SK-N-DZ (cell line): ENCODE measurements around the gene RPGRIP1L.
"Not testable (repeated sequence)": the region's sequence is repeated elsewhere in the genome, so short reads cannot be mapped to it uniquely, and the experiment has no call there.

Source experiments
- DNase-seq: peaks from one replicate; pipeline ENCODE4 v3.0.0-alpha.2; 2015; ENCODE audit warnings: low spot score

Gene RPGRIP1L

GRCh38 chr16:53712065-53712464, 8.4 kb upstream of the RPGRIP1L start:
- DNase-seq: no peak

- no peak for DNase-seq
Observed at GRCh38 chr16:53711390-53711789, 7.7 kb upstream of the RPGRIP1L start.

GRCh38 chr16:53708490-53708889, 4.8 kb upstream of the RPGRIP1L start:
- DNase-seq: no peak

- no peak for DNase-seq
Observed at GRCh38 chr16:53707671-53708070, 4.0 kb upstream of the RPGRIP1L start.

- DNase-seq: no peak
Observed at GRCh38 chr16:53704445-53704813, 770 bp upstream of the RPGRIP1L start.

DNA sequence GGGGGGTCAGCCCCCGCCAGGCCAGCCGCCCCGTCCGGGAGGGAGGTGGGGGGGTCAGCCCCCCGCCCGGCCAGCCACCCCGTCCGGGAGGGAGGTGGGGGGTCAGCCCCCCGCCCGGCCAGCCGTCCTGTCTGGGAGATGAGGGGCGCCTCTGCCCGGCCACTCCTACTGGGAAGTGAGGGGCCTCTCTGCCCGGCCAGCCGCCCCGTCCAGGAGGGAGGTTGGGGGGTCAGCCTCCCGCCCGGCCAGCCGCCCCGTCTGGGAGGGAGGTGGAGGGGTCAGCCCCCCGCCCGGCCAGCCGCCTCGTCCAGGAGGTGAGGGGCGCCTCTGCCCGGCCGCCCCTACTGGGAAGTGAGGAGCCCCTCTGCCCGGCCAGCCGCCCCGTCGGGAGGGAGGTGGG, 5.4 kb downstream of the RPGRIP1L start:
- DNase-seq: not testable (repeated sequence)

DNA sequence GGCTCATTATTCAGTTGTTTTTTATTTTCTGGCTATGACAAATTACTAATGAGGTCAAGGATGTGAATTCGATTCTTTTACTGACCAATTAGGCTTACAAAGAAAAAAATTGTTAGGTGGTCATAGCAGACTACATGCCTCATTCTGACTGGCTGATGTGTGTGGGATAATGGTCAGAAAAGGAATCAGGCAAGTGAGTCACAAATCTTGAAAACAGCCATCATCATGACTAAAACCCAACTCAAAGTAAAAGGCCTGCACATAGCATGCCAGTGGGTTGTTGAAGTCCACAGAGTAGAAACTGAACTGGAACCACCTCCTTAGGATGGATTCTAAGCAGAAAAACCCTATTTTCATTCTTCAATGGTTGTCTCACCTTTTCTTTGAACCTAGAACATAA, 8.6 kb downstream of the RPGRIP1L start:
- no peak for DNase-seq

DNA sequence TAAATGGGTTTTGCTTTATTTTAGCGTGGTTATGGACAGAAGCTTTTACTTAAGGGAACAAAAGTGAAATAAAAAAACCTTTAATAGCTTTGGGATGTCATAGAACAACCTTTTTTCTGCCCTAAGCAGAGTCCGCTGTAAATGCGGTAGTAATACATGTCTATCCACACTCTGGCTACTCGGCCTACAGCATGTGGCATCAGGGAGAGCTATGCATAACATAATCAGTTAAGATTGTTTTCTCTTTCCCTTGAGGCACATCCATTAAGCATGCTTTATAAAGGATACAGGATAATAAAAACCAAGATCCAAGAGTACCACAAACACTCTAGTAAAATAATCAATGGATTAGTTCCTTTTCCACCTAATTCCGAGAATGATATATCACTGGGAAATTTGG, 10.3 kb downstream of the RPGRIP1L start:
- DNase-seq: no peak

GRCh38 chr16:53692146-53692545, 11.5 kb downstream of the RPGRIP1L start:
- DNase-seq: no peak

DNA sequence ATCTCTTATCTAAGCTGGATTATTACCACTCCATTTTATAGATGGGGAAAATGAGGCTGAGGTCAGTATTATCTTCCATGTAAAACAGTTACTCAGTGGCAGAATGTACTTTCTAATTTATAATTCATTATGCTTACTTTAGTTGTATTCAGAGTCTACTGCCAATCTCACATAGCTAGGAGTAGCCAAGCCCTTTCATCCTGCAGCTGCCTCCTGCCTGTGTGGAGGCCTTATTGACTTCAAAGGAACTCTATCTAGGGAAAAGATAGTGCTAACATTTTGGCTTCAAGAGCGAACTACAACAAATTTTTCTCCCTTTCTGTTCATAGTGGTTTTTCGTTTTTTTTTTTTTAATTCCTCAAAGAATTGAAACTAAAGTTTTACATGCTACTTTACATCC, 12.9 kb downstream of the RPGRIP1L start:
- no peak for DNase-seq

- DNase-seq: no peak
Observed at GRCh38 chr16:53689636-53690035, 14.0 kb downstream of the RPGRIP1L start.

DNA sequence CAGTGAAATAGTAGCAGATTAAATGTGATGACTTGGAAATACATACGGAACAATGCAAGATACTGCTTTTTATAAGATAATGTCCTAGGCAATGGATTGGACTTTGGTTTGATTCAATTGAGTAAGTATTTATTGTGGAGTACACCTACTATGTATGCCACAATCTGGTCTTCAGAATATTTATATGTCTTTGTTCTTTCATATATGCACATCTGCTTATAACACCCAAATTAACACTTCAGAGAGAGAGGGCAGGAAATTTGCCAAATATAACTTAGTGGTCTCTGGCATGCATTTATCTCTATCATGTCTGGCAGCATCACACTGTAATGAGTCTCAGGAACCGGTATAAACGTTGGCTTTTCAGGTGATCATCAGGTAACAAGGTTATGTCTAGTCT, 16.9 kb downstream of the RPGRIP1L start:
- DNase-seq: no peak

DNA sequence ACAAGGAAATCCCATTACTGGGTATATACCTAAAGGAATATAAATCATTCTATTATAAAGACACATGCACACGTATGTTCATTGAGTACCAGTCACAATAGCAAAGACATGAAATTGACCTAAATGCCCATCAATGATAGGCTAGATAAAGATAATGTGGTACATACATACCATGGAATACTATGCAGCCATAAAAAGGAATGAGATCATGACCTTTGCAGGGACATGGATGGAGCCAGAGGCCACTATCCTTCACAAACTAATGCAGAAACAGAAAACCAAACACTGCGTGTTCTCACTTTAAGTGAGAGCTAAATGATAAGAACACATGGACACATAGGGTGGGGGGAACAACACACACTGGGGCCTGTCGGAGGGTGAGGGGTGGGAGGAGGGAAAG, 18.3 kb downstream of the RPGRIP1L start:
- not testable (repeated sequence) for DNase-seq

DNA sequence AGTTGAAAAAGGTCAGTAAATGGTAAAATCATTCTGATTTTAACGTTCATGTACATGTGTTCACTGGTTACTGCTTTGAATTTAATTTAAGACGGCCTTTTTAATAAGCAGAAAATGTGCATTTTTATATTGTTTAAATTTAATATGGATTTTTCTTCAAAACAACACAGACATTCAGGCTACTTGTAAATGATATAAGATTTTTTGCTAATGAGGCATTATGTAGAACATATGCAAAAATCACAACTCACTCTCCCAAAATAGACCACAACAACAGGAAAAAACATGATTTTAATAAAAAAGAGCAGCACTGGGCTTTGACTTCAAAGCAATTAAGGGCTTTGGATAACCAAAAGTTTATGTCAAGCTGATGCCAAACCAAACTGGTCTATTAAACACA, 22.3 kb downstream of the RPGRIP1L start:
- DNase-seq: no peak

DNA sequence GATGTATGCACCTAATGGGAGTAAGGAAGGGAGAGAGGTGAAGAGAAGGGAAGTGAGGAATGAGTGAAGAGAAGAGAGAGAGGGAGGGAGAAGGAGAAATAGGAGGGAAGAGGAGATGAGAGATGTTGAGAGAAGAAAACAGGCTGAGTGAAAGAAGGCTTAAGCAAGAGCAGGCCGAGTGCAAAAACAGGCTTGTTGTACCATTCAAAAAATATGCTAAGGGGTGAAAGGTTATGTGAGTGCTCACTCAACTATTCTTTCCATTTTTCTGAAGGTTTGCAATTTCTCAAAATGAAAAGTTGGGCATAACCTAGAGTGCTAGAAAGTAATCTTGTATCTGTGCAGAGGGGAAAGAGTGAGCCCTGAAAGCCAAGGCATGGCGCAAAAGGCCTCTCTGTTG, 22.9 kb downstream of the RPGRIP1L start:
- no peak for DNase-seq

DNA sequence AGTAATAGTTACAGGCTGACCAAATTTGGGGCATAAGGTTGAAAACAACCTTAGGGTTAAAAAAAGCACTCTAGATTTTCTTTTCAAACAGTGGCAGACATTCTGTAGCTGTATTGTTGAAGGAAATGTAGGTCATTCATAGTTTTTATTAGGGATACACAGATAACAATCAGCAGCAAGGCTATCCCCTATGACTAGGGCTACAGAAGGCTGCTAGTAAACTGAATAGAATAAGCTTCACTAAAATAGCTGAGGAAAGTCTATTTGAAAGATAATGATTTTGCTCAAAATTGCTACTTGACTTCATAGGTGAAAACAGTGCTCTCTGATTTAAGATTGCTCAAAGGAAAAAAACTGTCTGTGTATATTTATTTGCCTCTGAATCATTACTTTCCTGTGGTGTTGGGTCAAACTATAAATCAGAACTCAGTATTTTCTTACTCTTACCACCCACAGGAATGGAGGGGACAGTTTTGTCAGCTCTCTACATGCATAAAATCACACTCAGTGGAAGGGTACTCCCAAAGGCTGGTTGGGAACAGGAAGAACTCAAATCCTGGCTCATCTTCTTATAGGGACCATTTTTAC, 24.8 kb downstream of the RPGRIP1L start:
- DNase-seq: no peak

GRCh38 chr16:53678155-53678554, 25.5 kb downstream of the RPGRIP1L start:
- no peak for DNase-seq

- no peak for DNase-seq
Observed at GRCh38 chr16:53673189-53673588, 30.5 kb downstream of the RPGRIP1L start.

DNA sequence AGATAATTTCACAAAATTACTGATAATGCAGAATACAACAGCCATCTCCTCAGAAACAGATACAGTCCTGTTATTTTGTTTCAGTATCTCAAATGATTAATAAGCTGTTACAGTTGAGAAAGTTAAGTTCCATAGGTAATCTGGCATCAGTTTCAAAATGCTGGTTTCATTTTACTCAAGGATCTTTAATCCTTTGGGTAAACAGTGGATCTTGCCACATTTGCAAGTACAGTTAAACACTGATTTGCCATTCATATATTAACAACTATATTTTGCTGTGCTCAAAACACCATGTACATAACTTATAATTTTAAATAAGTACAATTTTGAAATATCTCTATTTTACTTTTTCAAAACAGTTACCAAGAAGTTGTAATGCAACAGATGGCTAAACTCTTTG, 31.2 kb downstream of the RPGRIP1L start:
- no peak for DNase-seq

DNA sequence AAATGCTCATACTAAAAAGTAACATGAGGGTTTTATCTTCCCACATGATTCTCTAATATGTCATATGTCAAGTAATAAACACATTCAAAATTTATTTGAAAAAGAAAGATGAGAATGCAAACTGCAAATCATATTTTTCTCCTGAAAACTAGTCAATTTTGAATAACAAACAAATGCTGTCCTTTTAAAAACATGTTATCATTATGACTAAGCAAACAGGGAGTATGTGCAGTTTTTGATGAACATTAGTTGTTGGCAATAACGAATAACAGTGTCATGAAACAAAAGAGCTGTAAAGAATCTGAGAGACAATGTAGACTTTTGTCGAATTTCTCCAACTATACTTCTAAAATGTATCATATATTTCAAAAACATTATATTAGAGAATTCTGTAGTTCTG, 34.8 kb downstream of the RPGRIP1L start:
- no peak for DNase-seq

GRCh38 chr16:53666786-53667415, 36.8 kb downstream of the RPGRIP1L start:
- no peak for DNase-seq

DNA sequence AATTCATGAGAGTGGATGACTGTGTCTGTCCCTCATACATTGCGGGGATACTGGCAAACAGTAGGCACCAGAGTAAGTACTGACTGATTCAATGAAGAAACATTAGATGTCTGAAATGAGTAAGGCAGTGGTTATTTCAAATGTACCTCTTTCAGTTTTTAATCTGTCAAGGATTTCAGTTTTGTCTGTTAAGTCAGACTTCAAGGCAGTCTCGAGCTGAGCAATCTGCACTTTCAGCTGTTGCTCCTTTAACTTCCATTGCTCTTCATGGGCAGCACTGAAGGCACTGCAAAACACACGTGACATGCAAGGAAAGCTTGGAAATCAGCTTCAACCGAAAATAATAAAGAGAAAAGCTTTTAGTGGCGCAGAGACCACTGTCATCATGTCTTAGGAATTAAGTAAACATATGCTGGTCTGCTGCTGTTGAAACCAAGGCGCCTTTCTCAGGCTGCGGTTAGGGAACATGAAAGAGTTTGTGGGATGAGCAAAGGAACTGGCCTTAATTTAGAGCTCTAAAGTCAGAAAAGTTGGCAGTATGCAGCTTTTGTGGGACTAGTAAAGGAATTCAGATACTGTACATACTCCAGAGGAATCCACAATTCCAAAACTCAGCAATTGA, 38.8 kb downstream of the RPGRIP1L start:
- no peak for DNase-seq

GRCh38 chr16:53662072-53662471, 41.6 kb downstream of the RPGRIP1L start:
- no peak for DNase-seq
